K562 (cell line): ENCODE data around the gene LYSMD4. TPM values are rescaled to one million over a fixed set of nuclear protein-coding genes. Genes with fewer than 3 reads are reported as not detected.

Source experiments
- ATAC-seq: fragments of 200-7000 bp; cut with Tn5 transposase; 3 replicates; pipeline ENCODE4 v1.9.1; 2020; ENCODE audit warnings: moderate library complexity
- BruUV-seq: library from RNA; stranded (reverse); fragments of 400-500 nt; replicated peaks from 2 replicates; lab custom pipeline; 2021; lab: Mats Ljungman, UMichigan
- CTCF ChIA-PET: fragments of 300-600 bp; formaldehyde crosslinking; extraction: SDS; loops from one replicate; lab custom pipeline; 2021; ENCODE audit warnings: low intra/inter-chr PET ratio; lab: Yijun Ruan, JAX
- POLR2A ChIA-PET: fragments of 300-600, 350-650 bp; sonication (Branson Sonifier 250); formaldehyde crosslinking; extraction: SDS; loops from one replicate; lab custom pipeline; 2021; ENCODE audit warnings: antibody characterized with exemption, inconsistent platforms; lab: Yijun Ruan, JAX
- DNase-seq, 4 experiments: peaks; one replicate each; pipeline versions ENCODE4 v3.0.0 to v3.0.0-alpha.2; 2011 to 2018; ENCODE audit warnings: low spot score in 3 of 4, mixed read lengths in 3 of 4; ENCODE audit errors: extremely low read depth in 1 of 4
- FAIRE-seq: peaks from 2 replicates; lab custom pipeline; 2011; peaks lifted over from hg19 to GRCh38; lab: Jason Lieb, UNC
- H2AFZ ChIP-seq: 2 replicates; pipeline ENCODE4 v1.6.0; 2011; ENCODE audit warnings: low read depth, low read length, control low read depth, inconsistent platforms
- H3K27ac ChIP-seq: fragments of 200-600 bp; 3 replicates; pipeline ENCODE4 v1.8.0; 2011; ENCODE audit warnings: low read depth, mild to moderate bottlenecking, control low read depth, inconsistent platforms, low read length, moderate library complexity, mixed read lengths; ENCODE audit errors: extremely low read depth
- H3K27me3 ChIP-seq, 2 experiments: fragments of 300-600 bp in 1 of 2; 2 replicates in 1 of 2; 3 replicates in 1 of 2; pipeline versions ENCODE4 v1.6.0 to v1.8.0; 2011; ENCODE audit warnings: inconsistent platforms in 2 of 2, low read length in 2 of 2, mild to moderate bottlenecking in 1 of 2, mixed read lengths in 1 of 2, moderate library complexity in 1 of 2; ENCODE audit not compliant: control insufficient read depth in 2 of 2, insufficient read depth in 2 of 2
- H3K36me3 ChIP-seq: fragments of 300-600 bp; 3 replicates; pipeline ENCODE4 v1.8.0; 2011; ENCODE audit warnings: mild to moderate bottlenecking, low read length, inconsistent platforms; ENCODE audit not compliant: control insufficient read depth, insufficient read depth
- H3K4me1 ChIP-seq, 2 experiments: fragments of 200-600 bp in 1 of 2; replicated peaks in 1 of 2; 2 replicates in 1 of 2; 3 replicates in 1 of 2; pipeline versions ENCODE4 v1.5.1 to v1.8.0; 2011; ENCODE audit warnings: inconsistent platforms in 2 of 2, low read length in 2 of 2, mild to moderate bottlenecking in 1 of 2, mixed read lengths in 1 of 2, moderate library complexity in 1 of 2; ENCODE audit not compliant: control insufficient read depth in 2 of 2, insufficient read depth in 2 of 2
- H3K4me2 ChIP-seq: 2 replicates; pipeline ENCODE4 v1.6.1; 2011; ENCODE audit warnings: low read length, control low read depth, inconsistent platforms, mixed read lengths; ENCODE audit not compliant: insufficient read depth
- H3K4me3 ChIP-seq: fragments of 200-600 bp; sonication (generic), shearing (Covaris generic); 2 replicates; pipeline ENCODE4 v1.5.1; 2016; ENCODE audit warnings: control low read depth, inconsistent platforms
- H3K79me2 ChIP-seq: fragments of 200-600 bp; 3 replicates; pipeline ENCODE4 v1.8.0; 2011; ENCODE audit warnings: low read length, inconsistent platforms; ENCODE audit not compliant: control insufficient read depth, insufficient read depth
- H3K9ac ChIP-seq, 2 experiments: 2 replicates each; pipeline versions ENCODE4 v1.6.0 to v1.6.1; 2011; ENCODE audit warnings: low read depth in 2 of 2, low read length in 2 of 2, control low read depth in 1 of 2, inconsistent platforms in 1 of 2, mild to moderate bottlenecking in 1 of 2, mixed read lengths in 1 of 2; ENCODE audit not compliant: insufficient read depth in 1 of 2
- H3K9me1 ChIP-seq: one replicate; pipeline ENCODE4 v1.6.0; 2011; ENCODE audit warnings: inconsistent platforms, mild to moderate bottlenecking, low read length, moderate library complexity; ENCODE audit not compliant: control insufficient read depth, insufficient read depth
- H3K9me3 ChIP-seq: replicated peaks from 2 replicates; pipeline ENCODE4 v1.5.1; 2011; ENCODE audit warnings: low read depth, low read length, inconsistent platforms; ENCODE audit not compliant: control insufficient read depth, insufficient read depth
- H4K20me1 ChIP-seq: replicated peaks from 2 replicates; pipeline ENCODE4 v1.6.1; 2011; ENCODE audit warnings: low read length, inconsistent platforms, mixed read lengths; ENCODE audit not compliant: control insufficient read depth, insufficient read depth
- ARID3B ChIP-seq: fragments of 250-450 bp; sonication (Bioruptor Pico); IDR thresholded peaks from 2 replicates; pipeline ENCODE4 v1.4.0; 2020; ENCODE audit warnings: borderline replicate concordance
- FOS ChIP-seq: IDR thresholded peaks from 3 replicates; pipeline ENCODE4 v1.6.1; 2011; ENCODE audit not compliant: insufficient read length; ENCODE audit errors: extremely low read depth
- FOXJ2 ChIP-seq: fragments of 200-800 bp; sonication (Bioruptor generic); IDR thresholded peaks from 2 replicates; pipeline ENCODE4 v1.6.1; 2016; ENCODE audit warnings: missing genetic modification characterization, missing compliant biosample characterization
- HCFC1 ChIP-seq: IDR thresholded peaks from 2 replicates; pipeline ENCODE4 v1.6.1; 2012; ENCODE audit warnings: low read depth, low read length, improper control_type of control experiment
- HDAC1 ChIP-seq, 2 experiments: fragments of 450-650 bp; IDR thresholded peaks; 2 replicates each; pipeline ENCODE4 v1.6.1; 2016 to 2017; ENCODE audit warnings: inconsistent platforms in 1 of 2, mild to moderate bottlenecking in 1 of 2, moderate library complexity in 1 of 2
- KLF1 ChIP-seq: fragments of 450-650 bp; IDR thresholded peaks from 2 replicates; pipeline ENCODE4 v1.6.1; 2016; ENCODE audit warnings: missing genetic modification characterization, missing compliant biosample characterization
- MAX ChIP-seq: sonication (generic); formaldehyde crosslinking; IDR thresholded peaks from 2 replicates; pipeline ENCODE4 v1.9.0; 2022; ENCODE audit warnings: mild to moderate bottlenecking, missing genetic modification reagents
- MTA1 ChIP-seq: fragments of 450-650 bp; IDR thresholded peaks from 2 replicates; pipeline ENCODE4 v1.6.1; 2017; ENCODE audit warnings: borderline replicate concordance
- NELFE ChIP-seq: IDR thresholded peaks from 2 replicates; pipeline ENCODE4 v1.6.1; 2011; ENCODE audit warnings: mild to moderate bottlenecking; ENCODE audit not compliant: insufficient read depth, insufficient read length
- PHF20 ChIP-seq: fragments of 450-650 bp; IDR thresholded peaks from 2 replicates; pipeline ENCODE4 v1.6.1; 2018; ENCODE audit not compliant: partially characterized antibody
- POU5F1 ChIP-seq: fragments of 150-350 bp; IDR thresholded peaks from 2 replicates; pipeline ENCODE4 v1.6.1; 2014; ENCODE audit warnings: borderline replicate concordance, low read length, low read depth, mild to moderate bottlenecking; ENCODE audit not compliant: partially characterized antibody
- RBBP5 ChIP-seq: fragments of 200-600 bp; sonication (generic); IDR thresholded peaks from 2 replicates; pipeline ENCODE4 v1.6.1; 2012; ENCODE audit warnings: borderline replicate concordance, mild to moderate bottlenecking, low read length, control low read depth, inconsistent platforms; ENCODE audit not compliant: insufficient read depth, poor library complexity, severe bottlenecking
- SNAPC5 ChIP-seq: fragments of 250-450 bp; sonication (Bioruptor Pico); IDR thresholded peaks from 2 replicates; pipeline ENCODE4 v1.8.0; 2021; ENCODE audit warnings: moderate library complexity, mild to moderate bottlenecking, inconsistent platforms
- SREBF1 ChIP-seq: fragments of 150-350 bp; IDR thresholded peaks from 2 replicates; pipeline ENCODE4 v1.6.1; 2014; ENCODE audit warnings: antibody characterized with exemption, low read depth, low read length, borderline replicate concordance
- TGIF2 ChIP-seq: sonication (generic); formaldehyde crosslinking; IDR thresholded peaks from 2 replicates; pipeline ENCODE4 v1.8.1; 2022; ENCODE audit warnings: mild to moderate bottlenecking, missing genetic modification reagents, moderate library complexity
- ZC3H11A ChIP-seq: IDR thresholded peaks from 2 replicates; pipeline ENCODE4 v1.6.1; 2012; ENCODE audit warnings: low read depth, low read length, improper control_type of control experiment
- ZNF224 ChIP-seq: sonication (generic); formaldehyde crosslinking; IDR thresholded peaks from 2 replicates; pipeline ENCODE4 v1.8.0; 2022; ENCODE audit warnings: mild to moderate bottlenecking, missing genetic modification reagents
- ZNF324 ChIP-seq: fragments of 250-450 bp; sonication (Bioruptor Pico); IDR thresholded peaks from 2 replicates; pipeline ENCODE4 v1.4.0; 2020; ENCODE audit warnings: mild to moderate bottlenecking
- ZNF408 ChIP-seq: fragments of 250-450 bp; sonication (Bioruptor Pico); IDR thresholded peaks from 2 replicates; pipeline ENCODE4 v1.4.0; 2020; ENCODE audit warnings: low read depth, mild to moderate bottlenecking, moderate library complexity
- WGBS: fragments of 100-300 bp; shearing (Covaris generic); methylation state at CpG from one replicate; pipeline ENCODE4 v1.1.6; 2016; ENCODE audit warnings: low coverage, mixed read lengths; ENCODE audit not compliant: insufficient coverage; ENCODE audit errors: missing lambda C conversion rate; 5-methylcytosine and 5-hydroxymethylcytosine counted together
- in situ Hi-C: fragments of 300-500 bp; cut with MboI; formaldehyde crosslinking; loops from 4 replicates; pipeline ENCODE4 v1.15.0; 2018; ENCODE audit warnings: inconsistent platforms, mixed read lengths
- intact Hi-C: fragments of 100-400 bp; cut with micrococcal nuclease; formaldehyde crosslinking; loops from 2 replicates; pipeline ENCODE4 v1.14.2; 2022
- polyA plus RNA-seq, 8 experiments: library from polyadenylated mRNA; depleted of rRNA in 4 of 8; stranded (reverse) in 5 of 8; unstranded in 3 of 8; fragments of >200 nt; fragmentation: Nextera tagmentation in 2 of 8; fragmentation: Illumina TruSeq in 1 of 8; extraction: Ambion mirVana in 2 of 8; extraction: Trizol in 1 of 8; gene quantifications; 2 replicates each; pipeline versions ENCODE4 v1.2.1 to v1.2.3, GENCODE V29; 2011 to 2014; ENCODE audit warnings: inconsistent platforms in 1 of 8, missing spikeins in 1 of 8
- total RNA-seq, 7 experiments: library from RNA; depleted of rRNA in 6 of 7; stranded (reverse); fragments of >200 nt in 6 of 7; fragmentation: Illumina TruSeq in 2 of 7; extraction: Trizol in 2 of 7; gene quantifications; 2 replicates each; pipeline versions ENCODE4 v1.2.1 to v1.2.3, GENCODE V29; 2011 to 2021; ENCODE audit warnings: low replicate concordance in 1 of 7
- TF ChIP-seq, protein P1 (sequence below): sonication (generic); formaldehyde crosslinking; IDR thresholded peaks from 2 replicates; pipeline ENCODE4 v1.8.0; 2022; ENCODE audit warnings: mild to moderate bottlenecking, missing genetic modification reagents

The LYSMD4 gene
- total and polyA plus RNA-seq, 9 of the 15 experiments (the other 6 are each of a cell fraction or from before 2014, with no cell fraction given), result 0.46 to 3.1 (median 2.0) TPM

DNA sequence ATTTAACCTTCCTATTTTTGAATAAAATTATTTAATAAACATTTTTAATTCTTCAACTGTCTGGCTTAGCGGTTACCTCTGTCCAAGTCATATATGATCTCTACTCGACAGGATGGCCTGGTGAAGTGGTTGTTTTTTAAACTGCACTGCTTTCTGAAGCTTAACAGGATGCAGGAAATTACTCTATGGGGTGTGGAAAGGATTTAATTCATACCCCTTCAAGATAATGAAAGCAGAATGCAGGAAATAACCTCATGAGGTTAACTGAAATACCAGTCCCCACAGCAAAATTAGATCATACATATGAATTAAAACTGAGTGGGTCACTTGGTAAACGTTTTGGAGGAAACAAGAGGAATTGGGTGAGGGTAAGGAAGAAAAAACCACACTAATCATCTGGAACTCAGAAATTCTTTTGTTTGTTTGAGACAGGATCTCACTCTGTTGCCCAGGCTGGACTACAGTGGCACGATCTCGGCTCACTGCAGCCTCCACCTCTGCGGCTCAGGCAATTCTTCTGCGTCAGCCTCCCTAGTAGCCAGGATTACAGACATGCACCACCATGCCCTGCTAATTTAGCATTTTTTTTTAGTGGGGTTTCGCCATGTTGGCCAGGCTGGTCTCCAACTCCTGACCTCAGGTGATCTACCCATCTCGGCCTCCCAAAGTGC lies 50.1 kb downstream of the LYSMD4 start:
- no peak overlapping the region for H2AFZ ChIP-seq
- CTCF ChIA-PET, result no interaction called here
- no peaks in the 10 kb centered on the region for H3K4me1 ChIP-seq
- POLR2A ChIA-PET, result interaction anchor here (0.6 to 0.7 kb wide), 3 partner anchors 38 to 114 kb away, joined by 3 to 4 read pairs (median 3); no protein-coding TSS in a partner anchor
- TF ChIP-seq FOXJ2 (tag), result no peak
- no peak for TF ChIP-seq ZNF224
- no peak for TF ChIP-seq PHF20
- no peak for TF ChIP-seq ZNF324 (CRISPR knock-in tag)
- TF ChIP-seq MTA1, result no peak
- TF ChIP-seq POU5F1, result no peak
- no peak for TF ChIP-seq ZC3H11A
- TF ChIP-seq, protein P1, sequence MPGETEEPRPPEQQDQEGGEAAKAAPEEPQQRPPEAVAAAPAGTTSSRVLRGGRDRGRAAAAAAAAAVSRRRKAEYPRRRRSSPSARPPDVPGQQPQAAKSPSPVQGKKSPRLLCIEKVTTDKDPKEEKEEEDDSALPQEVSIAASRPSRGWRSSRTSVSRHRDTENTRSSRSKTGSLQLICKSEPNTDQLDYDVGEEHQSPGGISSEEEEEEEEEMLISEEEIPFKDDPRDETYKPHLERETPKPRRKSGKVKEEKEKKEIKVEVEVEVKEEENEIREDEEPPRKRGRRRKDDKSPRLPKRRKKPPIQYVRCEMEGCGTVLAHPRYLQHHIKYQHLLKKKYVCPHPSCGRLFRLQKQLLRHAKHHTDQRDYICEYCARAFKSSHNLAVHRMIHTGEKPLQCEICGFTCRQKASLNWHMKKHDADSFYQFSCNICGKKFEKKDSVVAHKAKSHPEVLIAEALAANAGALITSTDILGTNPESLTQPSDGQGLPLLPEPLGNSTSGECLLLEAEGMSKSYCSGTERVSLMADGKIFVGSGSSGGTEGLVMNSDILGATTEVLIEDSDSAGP (CRISPR knock-in tag), result no peak
- TF ChIP-seq KLF1 (tag), result no peak
- TF ChIP-seq MAX (CRISPR knock-in tag), result no peak
- TF ChIP-seq ARID3B (CRISPR knock-in tag), result no peak
- TF ChIP-seq TGIF2 (CRISPR knock-in tag), result no peak
- TF ChIP-seq HDAC1 (IDR thresholded peaks at IDR 0.05), result no peak
- no peak for TF ChIP-seq NELFE
- no peak for TF ChIP-seq SNAPC5
- no peak for TF ChIP-seq ZNF408 (CRISPR knock-in tag)
- TF ChIP-seq FOS, result no peak
- no peak for TF ChIP-seq RBBP5
- TF ChIP-seq HCFC1, result no peak
- no peak for TF ChIP-seq SREBF1
- TF ChIP-seq, all 486 proteins: peak for 0
- Histone ChIP-seq H3K4me3 (no peak overlapping the region), H3K79me2 (no peaks in the 10 kb centered on the region), H4K20me1 (no peaks in the 10 kb centered on the region), H3K9ac (no peak overlapping the region), H3K27me3 (no peaks in the 10 kb centered on the region), H3K9me1 (no peaks in the 10 kb centered on the region), H3K27ac (no peak overlapping the region), H3K9me3 (no peaks in the 10 kb centered on the region), H3K4me2 (no peak overlapping the region), H3K36me3 (no peaks in the 10 kb centered on the region)
- ATAC-seq, result no peak
- DNase-seq, result no peak
- intact Hi-C loops, result no loop called here
- WGBS, result 61% methylated on average over 6 of the region's 9 CpGs
- in situ Hi-C loops, result no loop called here
- no peak for FAIRE-seq
- BruUV-seq, result no TSS peak
